K562 (cell line): ENCODE data around the gene SKOR1. TPM values are rescaled to one million over a fixed set of nuclear protein-coding genes. Genes with fewer than 3 reads are reported as not detected.

Experiments
- AFF4 ChIP-seq: sonication (generic); formaldehyde crosslinking; IDR thresholded peaks from 2 replicates; pipeline ENCODE4 v1.8.0; 2023; ENCODE audit warnings: mild to moderate bottlenecking, missing genetic modification reagents
- ELF1 ChIP-seq: fragments of 200-800 bp; sonication (Bioruptor generic); IDR thresholded peaks from 2 replicates; pipeline ENCODE4 v1.6.1; 2016; ENCODE audit warnings: missing genetic modification characterization, missing compliant biosample characterization
- KAT7 ChIP-seq: sonication (generic); formaldehyde crosslinking; IDR thresholded peaks from 2 replicates; pipeline ENCODE4 v1.8.0; 2022; ENCODE audit warnings: missing genetic modification reagents, mild to moderate bottlenecking, borderline replicate concordance
- LEF1 ChIP-seq: fragments of 450-650 bp; IDR thresholded peaks from 2 replicates; pipeline ENCODE4 v1.6.1; 2016; ENCODE audit warnings: mild to moderate bottlenecking
- POLR2AphosphoS5 ChIP-seq: IDR thresholded peaks from 2 replicates; pipeline ENCODE4 v1.6.1; 2011; ENCODE audit warnings: mild to moderate bottlenecking, low read depth, low read length, moderate library complexity; ENCODE audit not compliant: control insufficient read depth, insufficient read depth
- SP1 ChIP-seq: sonication (generic); formaldehyde crosslinking; IDR thresholded peaks from 2 replicates; pipeline ENCODE4 v1.8.1; 2022; ENCODE audit warnings: mild to moderate bottlenecking, missing genetic modification reagents
- ZBTB12 ChIP-seq: fragments of 250-450 bp; sonication (Bioruptor Pico); IDR thresholded peaks from 2 replicates; pipeline ENCODE4 v1.4.0; 2020
- ZNF280B ChIP-seq: fragments of 250-450 bp; sonication (Bioruptor Pico); IDR thresholded peaks from 2 replicates; pipeline ENCODE4 v1.5.1; 2021; ENCODE audit warnings: mild to moderate bottlenecking
- ZNF3 ChIP-seq: fragments of 250-450 bp; sonication (Bioruptor Pico); IDR thresholded peaks from 2 replicates; pipeline ENCODE4 v1.5.0; 2021; ENCODE audit warnings: mild to moderate bottlenecking, moderate library complexity
- ZNF347 ChIP-seq: fragments of 450-650 bp; formaldehyde crosslinking; IDR thresholded peaks from 2 replicates; pipeline ENCODE4 v1.4.0; 2020; ENCODE audit warnings: low read depth, mild to moderate bottlenecking, moderate library complexity
- ZNF384 ChIP-seq: IDR thresholded peaks from 2 replicates; pipeline ENCODE4 v1.6.1; 2012; ENCODE audit warnings: low read depth, low read length, improper control_type of control experiment
- ZNF507 ChIP-seq: conservative IDR thresholded peaks from 2 replicates; pipeline ENCODE4 v1.6.1; 2017; ENCODE audit warnings: missing genetic modification characterization, missing compliant biosample characterization
- ZNF592 ChIP-seq: fragments of 450-650 bp; IDR thresholded peaks from 2 replicates; pipeline ENCODE4 v1.6.1; 2017; ENCODE audit warnings: antibody characterized with exemption, mild to moderate bottlenecking
- ZNF830 ChIP-seq: fragments of 250-450 bp; sonication (Bioruptor Pico); IDR thresholded peaks from 2 replicates; pipeline ENCODE4 v1.5.0; 2021; ENCODE audit warnings: mild to moderate bottlenecking
- polyA plus RNA-seq, 8 experiments: library from polyadenylated mRNA; depleted of rRNA in 4 of 8; stranded (reverse) in 5 of 8; unstranded in 3 of 8; fragments of >200 nt; fragmentation: Nextera tagmentation in 2 of 8; fragmentation: Illumina TruSeq in 1 of 8; extraction: Ambion mirVana in 2 of 8; extraction: Trizol in 1 of 8; gene quantifications; 2 replicates each; pipeline versions ENCODE4 v1.2.1 to v1.2.3, GENCODE V29; 2011 to 2014; ENCODE audit warnings: inconsistent platforms in 1 of 8, missing spikeins in 1 of 8
- total RNA-seq, 7 experiments: library from RNA; depleted of rRNA in 6 of 7; stranded (reverse); fragments of >200 nt in 6 of 7; fragmentation: Illumina TruSeq in 2 of 7; extraction: Trizol in 2 of 7; gene quantifications; 2 replicates each; pipeline versions ENCODE4 v1.2.1 to v1.2.3, GENCODE V29; 2011 to 2021; ENCODE audit warnings: low replicate concordance in 1 of 7
- TF ChIP-seq, protein P1 (sequence below): fragments of 450-650 bp; IDR thresholded peaks from 2 replicates; pipeline ENCODE4 v1.6.1; 2016; ENCODE audit warnings: missing biosample characterization, missing genetic modification characterization

Gene SKOR1
- total and polyA plus RNA-seq, 9 of the 15 experiments (the other 6 are each of a cell fraction or from before 2014, with no cell fraction given), result 0.04 to 0.41 (median 0.09) TPM; not detected in 3

DNA sequence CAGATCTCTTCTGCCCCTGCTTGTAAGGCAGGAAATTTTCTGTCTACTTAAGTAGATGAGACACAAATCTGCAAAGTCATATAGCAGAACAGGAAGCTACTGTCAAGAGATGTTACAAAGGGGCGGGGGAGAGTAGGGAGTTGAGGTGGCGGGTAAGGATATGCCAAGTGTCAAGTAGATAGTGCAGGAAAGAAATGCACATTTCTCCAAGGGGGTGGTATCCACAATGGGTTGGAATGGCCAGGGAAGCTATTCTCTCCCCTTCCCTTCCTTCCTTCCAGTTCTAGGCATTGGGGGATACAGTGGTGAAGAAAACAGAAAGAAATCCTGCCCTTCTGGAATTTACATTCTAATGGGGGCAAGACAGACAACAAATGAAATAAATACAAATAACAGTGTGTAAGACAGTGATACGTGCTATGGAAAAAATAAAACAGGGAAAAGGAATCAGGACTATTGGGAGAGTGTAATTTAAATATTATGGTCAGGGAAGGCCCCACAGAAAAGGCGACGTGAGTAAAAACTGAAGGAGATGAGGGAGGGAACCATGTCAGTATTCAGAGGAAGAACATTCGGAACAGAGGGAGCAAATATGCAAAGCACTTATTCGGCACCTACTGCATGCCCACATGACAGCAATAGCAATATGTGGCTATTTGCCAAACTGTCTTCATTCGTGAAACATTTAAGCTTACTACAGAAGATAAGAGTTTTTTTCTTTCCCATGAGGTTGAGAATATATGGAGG, 57.4 kb downstream of the SKOR1 start (continued):
- no peak for TF ChIP-seq AFF4 (CRISPR knock-in tag)
- no peak for TF ChIP-seq ZNF830 (CRISPR knock-in tag)
- TF ChIP-seq ZNF3 (CRISPR knock-in tag), result no peak
- TF ChIP-seq SP1 (CRISPR knock-in tag), result no peak
- peak; percentile 71; the same call in 1 of the 2 replicates for TF ChIP-seq LEF1
- TF ChIP-seq ZNF280B, result no peak
- TF ChIP-seq ZBTB12 (CRISPR knock-in tag), result no peak
- peak; percentile 74 for TF ChIP-seq ZNF592
- no peak for TF ChIP-seq ELF1
- TF ChIP-seq, protein P1, sequence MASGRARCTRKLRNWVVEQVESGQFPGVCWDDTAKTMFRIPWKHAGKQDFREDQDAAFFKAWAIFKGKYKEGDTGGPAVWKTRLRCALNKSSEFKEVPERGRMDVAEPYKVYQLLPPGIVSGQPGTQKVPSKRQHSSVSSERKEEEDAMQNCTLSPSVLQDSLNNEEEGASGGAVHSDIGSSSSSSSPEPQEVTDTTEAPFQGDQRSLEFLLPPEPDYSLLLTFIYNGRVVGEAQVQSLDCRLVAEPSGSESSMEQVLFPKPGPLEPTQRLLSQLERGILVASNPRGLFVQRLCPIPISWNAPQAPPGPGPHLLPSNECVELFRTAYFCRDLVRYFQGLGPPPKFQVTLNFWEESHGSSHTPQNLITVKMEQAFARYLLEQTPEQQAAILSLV (tag), result no peak
- TF ChIP-seq ZNF507 (tag), result no peak
- 0 out of 2 replicates have a peak, but pooled peaks have one; percentile 30 for TF ChIP-seq POLR2AphosphoS5
- no peak for TF ChIP-seq ZNF347 (CRISPR knock-in tag)
- no peak for TF ChIP-seq KAT7 (CRISPR knock-in tag)
- 0 out of 2 replicates have a peak, but pooled peaks have one; percentile 17 for TF ChIP-seq ZNF384
